ENCODE measurements around the gene MT1F.

GRCh38 chr16:56628486-56629350, 29.0 kb upstream of the MT1F start:
- TF ChIP-seq, protein P1, sequence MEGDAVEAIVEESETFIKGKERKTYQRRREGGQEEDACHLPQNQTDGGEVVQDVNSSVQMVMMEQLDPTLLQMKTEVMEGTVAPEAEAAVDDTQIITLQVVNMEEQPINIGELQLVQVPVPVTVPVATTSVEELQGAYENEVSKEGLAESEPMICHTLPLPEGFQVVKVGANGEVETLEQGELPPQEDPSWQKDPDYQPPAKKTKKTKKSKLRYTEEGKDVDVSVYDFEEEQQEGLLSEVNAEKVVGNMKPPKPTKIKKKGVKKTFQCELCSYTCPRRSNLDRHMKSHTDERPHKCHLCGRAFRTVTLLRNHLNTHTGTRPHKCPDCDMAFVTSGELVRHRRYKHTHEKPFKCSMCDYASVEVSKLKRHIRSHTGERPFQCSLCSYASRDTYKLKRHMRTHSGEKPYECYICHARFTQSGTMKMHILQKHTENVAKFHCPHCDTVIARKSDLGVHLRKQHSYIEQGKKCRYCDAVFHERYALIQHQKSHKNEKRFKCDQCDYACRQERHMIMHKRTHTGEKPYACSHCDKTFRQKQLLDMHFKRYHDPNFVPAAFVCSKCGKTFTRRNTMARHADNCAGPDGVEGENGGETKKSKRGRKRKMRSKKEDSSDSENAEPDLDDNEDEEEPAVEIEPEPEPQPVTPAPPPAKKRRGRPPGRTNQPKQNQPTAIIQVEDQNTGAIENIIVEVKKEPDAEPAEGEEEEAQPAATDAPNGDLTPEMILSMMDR (IDR thresholded peaks at IDR 0.05; ENCODE audit: low read length), result no peak
- no peak for TF ChIP-seq EZH2 (IDR thresholded peaks at IDR 0.05; ENCODE audit: borderline replicate concordance, low read length)
